Renal pelvis (tissue), 4 donors: Measurements from ENCODE around the gene UCK2. TPM values are rescaled to one million over a fixed set of nuclear protein-coding genes. Genes with fewer than 3 reads are reported as not detected.
A peak's percentile ranks its signal among the peaks of the same experiment; 100 is the strongest.

Source experiments
- DNase-seq: peaks from one replicate; pipeline ENCODE4 v3.0.0-alpha.2; 2013
- polyA plus RNA-seq, 3 donors: library from polyadenylated mRNA; unstranded; fragments of 120-200 nt; gene quantifications; one replicate each; pipeline ENCODE4 v1.2.1, GENCODE V29; 2013; ENCODE audit not compliant: insufficient read length in 3 of 3

Gene UCK2
- polyA plus RNA-seq, 3 donors, result 23.6 to 26.3 (median 24.2) TPM

GRCh38 chr1:165897326-165898303 lies 70.2 kb downstream of the UCK2 start:
- no peak for DNase-seq

- DNase-seq, result no peak
Observed at GRCh38 chr1:165898837-165899236, 71.4 kb downstream of the UCK2 start.

- no peak for DNase-seq
Observed at GRCh38 chr1:165899461-165899941, 72.1 kb downstream of the UCK2 start.

GRCh38 chr1:165900576-165901380 lies 73.4 kb downstream of the UCK2 start:
- peak; percentile 24 for DNase-seq

- no peak for DNase-seq
Observed at GRCh38 chr1:165902565-165902964, 75.2 kb downstream of the UCK2 start.

- DNase-seq, result no peak
Observed at GRCh38 chr1:165903672-165904071, 76.3 kb downstream of the UCK2 start.

- DNase-seq, result no peak
Observed at GRCh38 chr1:165904948-165905347, 77.5 kb downstream of the UCK2 start.

- no peak for DNase-seq
Observed at GRCh38 chr1:165905853-165906252, 78.4 kb downstream of the UCK2 start.

GRCh38 chr1:165907256-165907857 lies 79.9 kb downstream of the UCK2 start:
- DNase-seq, result no peak

GRCh38 chr1:165910764-165911421 lies 83.5 kb downstream of the UCK2 start:
- no peak for DNase-seq

GRCh38 chr1:165911609-165912281 lies 84.3 kb downstream of the UCK2 start:
- DNase-seq, result no peak

GRCh38 chr1:165912638-165913037 lies 85.2 kb downstream of the UCK2 start:
- DNase-seq, result no peak

GRCh38 chr1:165914136-165914798 lies 86.9 kb downstream of the UCK2 start:
- peak; percentile 79 for DNase-seq

GRCh38 chr1:165915480-165915879 lies 88.1 kb downstream of the UCK2 start:
- DNase-seq, result no peak

- no peak for DNase-seq
Observed at GRCh38 chr1:165915932-165916348, 88.5 kb downstream of the UCK2 start.

GRCh38 chr1:165917166-165917565 lies 89.8 kb downstream of the UCK2 start:
- no peak for DNase-seq

- DNase-seq, result no peak
Observed at GRCh38 chr1:165924117-165924516, 96.7 kb downstream of the UCK2 start.

GRCh38 chr1:165925498-165926079 lies 98.2 kb downstream of the UCK2 start:
- no peak for DNase-seq

- DNase-seq, result no peak
Observed at GRCh38 chr1:165927169-165927568, 99.8 kb downstream of the UCK2 start.
